Mesenchymal stem cell (in vitro differentiated cells and primary cell): Measurements from ENCODE around the gene LIMS2.

Source experiments
- DNase-seq: peaks from one replicate; pipeline ENCODE4 v3.0.0-alpha.2; 2013
- H2AFZ ChIP-seq: one replicate; pipeline ENCODE4 v1.6.1; 2013; ENCODE audit warnings: low read depth, mild to moderate bottlenecking, control low read depth, inconsistent platforms, low read length, moderate library complexity
- H2AK5ac ChIP-seq: 2 replicates; pipeline ENCODE4 v1.6.1; 2013; ENCODE audit warnings: low read length, moderate library complexity, mild to moderate bottlenecking, inconsistent platforms; ENCODE audit not compliant: severe bottlenecking
- H2BK120ac ChIP-seq: one replicate; pipeline ENCODE4 v1.6.1; 2013; ENCODE audit warnings: low read depth, mild to moderate bottlenecking, inconsistent platforms, low read length, moderate library complexity
- H2BK12ac ChIP-seq, 2 experiments: one replicate each; pipeline ENCODE4 v1.6.1; 2013; ENCODE audit warnings: inconsistent platforms in 2 of 2, low read length in 2 of 2, mild to moderate bottlenecking in 2 of 2, moderate library complexity in 2 of 2, control low read depth in 1 of 2
- H2BK15ac ChIP-seq: one replicate; pipeline ENCODE4 v1.6.1; 2013; ENCODE audit warnings: mild to moderate bottlenecking, low read depth, inconsistent platforms; ENCODE audit not compliant: poor library complexity, severe bottlenecking
- H2BK5ac ChIP-seq: 2 replicates; pipeline ENCODE4 v1.6.1; 2013; ENCODE audit warnings: low read depth, mild to moderate bottlenecking, low read length, control low read depth, inconsistent platforms; ENCODE audit not compliant: poor library complexity, severe bottlenecking
- H3K14ac ChIP-seq, 2 experiments: one replicate each; pipeline ENCODE4 v1.6.1; 2013; ENCODE audit warnings: inconsistent platforms in 2 of 2, low read length in 2 of 2, control low read depth in 1 of 2, mild to moderate bottlenecking in 1 of 2, moderate library complexity in 1 of 2
- H3K18ac ChIP-seq, 2 experiments: one replicate each; pipeline ENCODE4 v1.6.1; 2013; ENCODE audit warnings: inconsistent platforms in 2 of 2, low read length in 2 of 2, control low read depth in 1 of 2, low read depth in 1 of 2, mild to moderate bottlenecking in 1 of 2
- H3K23ac ChIP-seq, 2 experiments: one replicate each; pipeline ENCODE4 v1.6.1; 2013; ENCODE audit warnings: inconsistent platforms in 2 of 2, low read length in 2 of 2, mild to moderate bottlenecking in 2 of 2, moderate library complexity in 2 of 2, control low read depth in 1 of 2
- H3K27ac ChIP-seq: 2 replicates; pipeline ENCODE4 v1.5.1; 2013; ENCODE audit warnings: mild to moderate bottlenecking, moderate library complexity, low read length, control low read depth, inconsistent platforms; ENCODE audit not compliant: poor library complexity, severe bottlenecking
- H3K27me3 ChIP-seq, 2 experiments: 2 replicates each; pipeline versions ENCODE4 v1.6.1 to v1.7.0; 2013; ENCODE audit warnings: low read length in 2 of 2, mild to moderate bottlenecking in 2 of 2, moderate library complexity in 2 of 2, control low read depth in 1 of 2, inconsistent platforms in 1 of 2; ENCODE audit not compliant: control insufficient read depth in 1 of 2, insufficient read depth in 1 of 2
- H3K36me3 ChIP-seq, 2 experiments: 2 replicates each; pipeline versions ENCODE4 v1.6.1 to v1.7.0; 2013; ENCODE audit warnings: low read length in 2 of 2, control low read depth in 1 of 2, inconsistent platforms in 1 of 2, low read depth in 1 of 2, mild to moderate bottlenecking in 1 of 2; ENCODE audit not compliant: insufficient read depth in 2 of 2, control insufficient read depth in 1 of 2
- H3K4ac ChIP-seq, 2 experiments: one replicate each; pipeline ENCODE4 v1.6.1; 2013; ENCODE audit warnings: inconsistent platforms in 2 of 2, low read length in 2 of 2, mild to moderate bottlenecking in 2 of 2, moderate library complexity in 2 of 2, control low read depth in 1 of 2, low read depth in 1 of 2
- H3K4me1 ChIP-seq: 2 replicates; pipeline ENCODE4 v1.6.1; 2013; ENCODE audit warnings: low read depth, low read length, control low read depth; ENCODE audit not compliant: control insufficient read depth, insufficient read depth
- H3K4me2 ChIP-seq: 2 replicates; pipeline ENCODE4 v1.6.1; 2013; ENCODE audit warnings: low read length, mild to moderate bottlenecking, inconsistent platforms; ENCODE audit not compliant: poor library complexity, severe bottlenecking
- H3K4me3 ChIP-seq, 2 experiments: 2 replicates each; pipeline versions ENCODE4 v1.5.1 to v1.7.0; 2013; ENCODE audit warnings: low read length in 2 of 2, mild to moderate bottlenecking in 2 of 2, control low read depth in 1 of 2, low read depth in 1 of 2; ENCODE audit not compliant: insufficient read depth in 1 of 2
- H3K79me1 ChIP-seq: replicated peaks from 2 replicates; pipeline ENCODE4 v1.6.1; 2013; ENCODE audit warnings: mild to moderate bottlenecking, control low read depth, low read length, inconsistent platforms; ENCODE audit not compliant: poor library complexity, severe bottlenecking
- H3K9ac ChIP-seq: 2 replicates; pipeline ENCODE4 v1.7.0; 2013; ENCODE audit warnings: mild to moderate bottlenecking, low read length, moderate library complexity
- H3K9me3 ChIP-seq: 2 replicates; pipeline ENCODE4 v1.7.0; 2013; ENCODE audit warnings: mild to moderate bottlenecking, low read length; ENCODE audit not compliant: control insufficient read depth
- H4K8ac ChIP-seq: one replicate; pipeline ENCODE4 v1.6.1; 2013; ENCODE audit warnings: inconsistent platforms, mild to moderate bottlenecking, low read length, moderate library complexity
- H4K91ac ChIP-seq: one replicate; pipeline ENCODE4 v1.6.1; 2013; ENCODE audit warnings: mild to moderate bottlenecking, low read length, inconsistent platforms
- WGBS: methylation state at CpG from one replicate; pipeline ENCODE4 v1.1.7; 2013; ENCODE audit warnings: mixed read lengths; 5-methylcytosine and 5-hydroxymethylcytosine counted together

The LIMS2 gene

DNA sequence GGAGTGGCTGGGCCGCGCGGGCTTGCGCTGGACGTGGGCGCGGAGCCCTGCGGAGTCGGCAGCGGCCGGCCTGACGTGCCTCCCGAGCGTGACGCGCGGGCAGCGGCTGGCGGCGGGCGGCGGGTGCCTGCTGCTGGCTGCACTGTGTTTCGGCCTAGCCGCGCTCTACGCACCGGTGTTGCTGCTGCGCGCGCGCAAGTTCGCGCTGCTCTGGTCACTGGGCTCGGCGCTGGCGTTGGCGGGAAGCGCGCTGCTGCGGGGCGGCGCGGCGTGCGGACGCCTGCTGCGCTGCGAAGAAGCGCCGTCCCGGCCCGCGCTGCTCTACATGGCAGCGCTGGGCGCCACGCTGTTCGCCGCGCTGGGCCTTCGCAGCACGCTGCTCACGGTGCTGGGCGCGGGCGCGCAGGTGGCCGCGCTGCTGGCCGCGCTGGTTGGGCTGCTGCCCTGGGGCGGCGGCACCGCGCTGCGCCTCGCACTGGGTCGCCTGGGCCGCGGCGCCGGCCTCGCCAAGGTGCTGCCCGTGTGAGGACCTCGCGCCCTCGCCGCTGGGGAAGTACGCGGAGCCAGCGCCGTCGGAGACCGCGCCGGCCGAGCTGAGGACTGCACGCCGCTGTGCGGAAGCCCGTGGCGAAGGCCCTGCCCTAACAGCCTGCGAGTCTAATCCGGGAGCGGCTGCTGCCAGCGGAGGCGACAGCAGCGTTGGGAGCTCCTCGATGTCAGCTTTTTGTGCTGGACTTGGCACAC lies 26.5 kb upstream of the LIMS2 start:
- DNase-seq = peak; percentile 82
- H3K14ac ChIP-seq = peak overlapping the region in 1 of 2 experiments; percentile 94
- under 1% methylated on average over 75 of the region's 108 CpGs for WGBS

DNA sequence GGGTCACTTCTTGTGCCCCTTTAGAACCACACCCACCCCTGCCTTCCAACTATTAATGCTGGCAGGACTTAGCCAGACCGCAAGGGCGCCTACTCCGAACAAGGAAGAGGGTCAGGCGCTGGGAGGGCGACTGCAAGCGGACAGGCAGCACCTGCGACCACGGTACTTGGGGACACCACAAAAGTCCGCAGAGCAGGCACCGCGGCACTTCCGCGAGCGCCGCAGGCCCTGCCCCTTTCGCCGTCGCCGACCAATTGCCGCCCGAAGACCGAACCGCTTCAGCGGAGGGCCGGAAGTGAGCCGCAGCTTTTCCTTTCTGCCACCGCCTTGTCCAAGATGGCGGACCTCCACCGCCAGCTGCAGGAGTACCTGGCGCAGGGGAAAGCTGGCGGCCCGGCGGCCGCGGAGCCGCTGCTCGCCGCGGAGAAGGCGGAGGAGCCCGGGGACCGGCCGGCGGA lies 25.9 kb upstream of the LIMS2 start, which contains the start of gene SFT2D3:
Gene SFT2D3, plus strand, starts transcription at position 305 of the 458 bp plus-strand sequence. Its CDS starts 32 bp downstream, at position 337.
- peaks cover 11% of the 10 kb centered on the region for H3K79me1 ChIP-seq
- H2BK120ac ChIP-seq = peak within 1 kb of the TSS; percentile 91
- peak within 1 kb of the TSS; percentile 91 to 98 for H3K18ac ChIP-seq
- H3K23ac ChIP-seq = peak within 1 kb of the TSS; percentile 53 to 74
- H2BK15ac ChIP-seq = peak within 1 kb of the TSS; percentile 96
- peak within 1 kb of the TSS; percentile 78 to 92 for H3K4me3 ChIP-seq
- peak within 1 kb of the TSS; percentile 95 for H3K9ac ChIP-seq
- H3K4me2 ChIP-seq = peak within 1 kb of the TSS; percentile 86
- H2AK5ac ChIP-seq = peak within 1 kb of the TSS; percentile 27
- H3K9me3 ChIP-seq = no peaks in the 10 kb centered on the region
- WGBS = 0% methylated on average over 35 of the region's 44 CpGs
- no peaks in the 10 kb centered on the region for H3K27me3 ChIP-seq
- DNase-seq = peak; percentile 92
- H3K14ac ChIP-seq = peak within 1 kb of the TSS in 1 of 2 experiments; percentile 94
- peaks cover 11% of the 10 kb centered on the region for H3K4me1 ChIP-seq
- peaks cover 3 to 9% of the 10 kb centered on the region in 2 experiments for H3K36me3 ChIP-seq
- peak within 1 kb of the TSS; percentile 67 for H2AFZ ChIP-seq
- peak within 1 kb of the TSS; percentile 65 for H3K27ac ChIP-seq
- peak within 1 kb of the TSS; percentile 87 for H2BK5ac ChIP-seq
- peak within 1 kb of the TSS; percentile 93 for H4K91ac ChIP-seq
- peak within 1 kb of the TSS in 1 of 2 experiments; percentile 74 for H2BK12ac ChIP-seq
- peak within 1 kb of the TSS; percentile 67 to 86 for H3K4ac ChIP-seq
- peak within 1 kb of the TSS; percentile 94 for H4K8ac ChIP-seq

More for the DNA sequence above, 26.5 kb upstream of the LIMS2 start:
- peak overlapping the region; percentile 58 for H3K27ac ChIP-seq
- H3K23ac ChIP-seq = peak overlapping the region; percentile 53 to 74
- peak overlapping the region; percentile 96 for H2BK15ac ChIP-seq
- no peaks in the 10 kb centered on the region for H3K9me3 ChIP-seq
- H3K18ac ChIP-seq = peak overlapping the region; percentile 91 to 98
- no peaks in the 10 kb centered on the region for H3K27me3 ChIP-seq
- H2AFZ ChIP-seq = peak overlapping the region; percentile 67
- H3K4me3 ChIP-seq = peak overlapping the region; percentile 78 to 92
- H2BK120ac ChIP-seq = peak overlapping the region; percentile 91
- no peak overlapping the region for H2AK5ac ChIP-seq
- peak overlapping the region; percentile 87 for H2BK5ac ChIP-seq
- peak overlapping the region; percentile 92 for H4K8ac ChIP-seq
- peaks cover 13% of the 10 kb centered on the region for H3K4me1 ChIP-seq
- peaks cover 16% of the 10 kb centered on the region for H3K79me1 ChIP-seq
- peaks cover 9 to 15% of the 10 kb centered on the region in 2 experiments for H3K36me3 ChIP-seq
- H3K4me2 ChIP-seq = peak overlapping the region; percentile 86
- peak overlapping the region in 1 of 2 experiments; percentile 74 for H2BK12ac ChIP-seq
- H3K4ac ChIP-seq = peak overlapping the region; percentile 67 to 86
- H3K9ac ChIP-seq = peak overlapping the region; percentile 95
- H4K91ac ChIP-seq = peak overlapping the region; percentile 93

DNA sequence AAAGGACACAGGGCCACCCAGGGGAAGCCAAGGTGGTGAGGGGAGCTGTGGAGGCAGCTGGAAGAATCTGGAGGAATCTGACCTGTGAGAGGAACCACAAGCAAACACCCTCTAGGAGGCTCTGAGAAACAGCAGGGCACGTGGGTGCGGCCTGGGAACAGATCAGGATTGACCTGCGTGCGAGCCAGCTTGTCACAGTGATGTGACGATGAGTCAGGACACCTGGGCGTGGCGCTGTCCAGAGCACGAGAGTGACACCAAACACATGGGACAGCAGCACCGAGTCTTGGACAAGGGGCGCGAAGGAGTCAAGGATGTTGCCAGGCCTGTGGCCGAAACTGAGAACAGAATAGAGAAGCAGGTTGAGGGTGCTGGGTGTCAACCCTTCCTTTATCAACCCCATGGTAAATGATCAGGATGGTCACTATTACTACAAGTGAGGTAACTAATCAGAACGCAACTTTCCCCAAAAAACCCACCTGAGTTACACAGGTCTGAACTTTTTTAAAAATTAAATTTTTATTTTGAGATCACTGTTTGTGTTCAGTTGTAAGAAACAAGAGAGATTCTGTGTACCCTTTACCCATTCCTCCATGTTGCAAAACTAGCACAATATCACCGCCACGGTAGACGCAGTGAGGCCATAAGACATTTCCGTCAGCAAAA lies 25.3 kb upstream of the LIMS2 start:
- Histone ChIP-seq H4K91ac (peak overlapping the region; percentile 76), H2BK5ac (no peak overlapping the region), H3K4ac (peak overlapping the region; percentile 42 to 76), H3K36me3 (peaks cover 0 to 9% of the 10 kb centered on the region in 2 experiments), H3K4me2 (peak overlapping the region; percentile 70), H4K8ac (peak overlapping the region; percentile 94), H2AFZ (peak overlapping the region; percentile 67), H3K18ac (peak overlapping the region; percentile 65 to 94), H3K9ac (peak overlapping the region; percentile 95), H3K4me3 (peak overlapping the region; percentile 62 to 92), H2BK12ac (no peak overlapping the region), H3K14ac (no peak overlapping the region), H2BK15ac (no peak overlapping the region), H3K23ac (no peak overlapping the region), H3K79me1 (peaks cover 10% of the 10 kb centered on the region), H3K27me3 (no peaks in the 10 kb centered on the region), H3K9me3 (no peaks in the 10 kb centered on the region), H2AK5ac (peak overlapping the region; percentile 27), H3K27ac (peak overlapping the region; percentile 65), H2BK120ac (no peak overlapping the region), H3K4me1 (peaks cover 15% of the 10 kb centered on the region)
- 53% methylated on average over 16 of the region's 17 CpGs for WGBS
- peak; percentile 29 for DNase-seq
